CD14-positive monocyte (primary cell): Measurements from ENCODE around the gene LRRC7. TPM values are rescaled to one million over a fixed set of nuclear protein-coding genes. Genes with fewer than 3 reads are reported as not detected.

Experiments used
- DNase-seq, 3 donors: peaks; one replicate each; pipeline ENCODE4 v3.0.0-alpha.2; 2011 to 2022
- H2AFZ ChIP-seq: 2 replicates; pipeline ENCODE4 v1.6.0; 2012; ENCODE audit warnings: mild to moderate bottlenecking, low read depth, low read length, inconsistent platforms; ENCODE audit not compliant: insufficient read depth, poor library complexity, severe bottlenecking
- H3K27ac ChIP-seq, 2 donors: 1 replicate in 1 of 2; 2 replicates in 1 of 2; pipeline ENCODE4 v1.5.1; 2012 to 2013; ENCODE audit warnings: low read length in 2 of 2, control low read depth in 1 of 2, inconsistent platforms in 1 of 2, low read depth in 1 of 2, mild to moderate bottlenecking in 1 of 2
- H3K27me3 ChIP-seq, 2 donors: one replicate each; pipeline versions ENCODE4 v1.6.0 to v1.6.1; 2011 to 2013; ENCODE audit warnings: low read length in 2 of 2; ENCODE audit not compliant: control insufficient read depth in 2 of 2, insufficient read depth in 2 of 2
- H3K36me3 ChIP-seq, 2 donors: replicated peaks in 1 of 2; 1 replicate in 1 of 2; 2 replicates in 1 of 2; pipeline versions ENCODE4 v1.5.1 to v1.6.1; 2012 to 2013; ENCODE audit warnings: low read length in 2 of 2, control low read depth in 1 of 2, inconsistent platforms in 1 of 2, mild to moderate bottlenecking in 1 of 2; ENCODE audit not compliant: insufficient read depth in 2 of 2, control insufficient read depth in 1 of 2
- H3K4me1 ChIP-seq, 2 donors: 1 replicate in 1 of 2; 2 replicates in 1 of 2; pipeline versions ENCODE4 v1.5.1 to v1.6.1; 2012 to 2013; ENCODE audit warnings: low read length in 2 of 2, control low read depth in 1 of 2, inconsistent platforms in 1 of 2, mild to moderate bottlenecking in 1 of 2, moderate library complexity in 1 of 2; ENCODE audit not compliant: insufficient read depth in 2 of 2, control insufficient read depth in 1 of 2
- H3K4me2 ChIP-seq: replicated peaks from 2 replicates; pipeline ENCODE3; 2012; ENCODE audit warnings: low read length, moderate library complexity, mild to moderate bottlenecking; ENCODE audit not compliant: poor library complexity, severe bottlenecking; ENCODE audit errors: extremely low read depth
- H3K4me3 ChIP-seq, 3 experiments: fragments of 200-600 bp in 1 of 3; sonication (generic) in 1 of 3; replicated peaks in 1 of 3; 1 replicate in 2 of 3; 2 replicates in 1 of 3; pipeline ENCODE4 v1.5.1; 2011 to 2013; ENCODE audit warnings: low read length in 3 of 3, mild to moderate bottlenecking in 3 of 3, control low read depth in 2 of 3, low read depth in 2 of 3, inconsistent platforms in 1 of 3, moderate library complexity in 1 of 3
- H3K79me2 ChIP-seq: 2 replicates; pipeline ENCODE4 v1.6.0; 2012; ENCODE audit warnings: mild to moderate bottlenecking, control low read depth, inconsistent platforms, low read length, moderate library complexity; ENCODE audit not compliant: insufficient read depth
- H3K9ac ChIP-seq: 2 replicates; pipeline ENCODE4 v1.6.0; 2017; ENCODE audit warnings: low read length, mild to moderate bottlenecking; ENCODE audit not compliant: insufficient read depth, poor library complexity, severe bottlenecking
- H3K9me3 ChIP-seq, 2 donors: replicated peaks in 1 of 2; 1 replicate in 1 of 2; 2 replicates in 1 of 2; pipeline versions ENCODE4 v1.5.1 to v1.6.1; 2012 to 2013; ENCODE audit warnings: low read length in 2 of 2, control low read depth in 1 of 2; ENCODE audit not compliant: control insufficient read depth in 1 of 2, insufficient read depth in 1 of 2
- H4K20me1 ChIP-seq: 2 replicates; pipeline ENCODE4 v1.6.0; 2012; ENCODE audit warnings: mild to moderate bottlenecking, low read length, control low read depth, moderate library complexity; ENCODE audit not compliant: insufficient read depth
- H3K27ac Mint-ChIP-seq, 7 donors: one replicate each; pipeline ENCODE4 v1.8.0; 2020; ENCODE audit warnings: mild to moderate bottlenecking in 7 of 7, mixed read lengths in 7 of 7, moderate library complexity in 6 of 7, inconsistent platforms in 2 of 7
- H3K27me3 Mint-ChIP-seq, 3 donors: one replicate each; pipeline ENCODE4 v1.8.0; 2021 to 2022; ENCODE audit warnings: low read depth in 3 of 3, mild to moderate bottlenecking in 3 of 3, mixed read lengths in 3 of 3, moderate library complexity in 3 of 3, inconsistent platforms in 1 of 3
- H3K36me3 Mint-ChIP-seq, 2 donors: one replicate each; pipeline ENCODE4 v1.8.0; 2020; ENCODE audit warnings: mixed read lengths in 2 of 2, inconsistent platforms in 1 of 2, mild to moderate bottlenecking in 1 of 2
- H3K4me1 Mint-ChIP-seq: one replicate; pipeline ENCODE4 v1.8.0; 2020; ENCODE audit warnings: mild to moderate bottlenecking, mixed read lengths
- H3K4me3 Mint-ChIP-seq, 2 donors: one replicate each; pipeline ENCODE4 v1.8.0; 2020; ENCODE audit warnings: mild to moderate bottlenecking in 2 of 2, mixed read lengths in 2 of 2, moderate library complexity in 1 of 2
- H3K9me3 Mint-ChIP-seq, 7 donors: one replicate each; pipeline ENCODE4 v1.8.0; 2020 to 2022; ENCODE audit warnings: mixed read lengths in 7 of 7, mild to moderate bottlenecking in 6 of 7, moderate library complexity in 6 of 7, inconsistent platforms in 2 of 7
- WGBS: methylation state at CpG from one replicate; pipeline ENCODE4 v1.1.5; 2013; ENCODE audit warnings: missing lambda C conversion rate; ENCODE audit not compliant: insufficient coverage; 5-methylcytosine and 5-hydroxymethylcytosine counted together
- intact Hi-C, 2 donors: fragments of 100-400 bp; cut with micrococcal nuclease; formaldehyde crosslinking; loops; one replicate each; pipeline versions ENCODE4 v1.15.0 to v1.15.1; 2023
- polyA plus RNA-seq, 3 donors: library from polyadenylated mRNA; depleted of rRNA in 1 of 3; unstranded in 2 of 3; stranded (reverse) in 1 of 3; fragments of 300-500 nt in 2 of 3; fragments of >200 nt in 1 of 3; fragmentation: Illumina TruSeq in 2 of 3; gene quantifications; 1 replicate in 2 of 3; 2 replicates in 1 of 3; pipeline ENCODE4 v1.2.3, GENCODE V29; 2012 to 2021
- TF ChIP-seq, protein P1 (sequence below): fragments of 200-600 bp; IDR thresholded peaks from one replicate; pipeline ENCODE4 v1.8.0; 2022; ENCODE audit warnings: antibody characterized with exemption, mild to moderate bottlenecking

Gene LRRC7
- polyA plus RNA-seq, 3 donors, result not detected

DNA sequence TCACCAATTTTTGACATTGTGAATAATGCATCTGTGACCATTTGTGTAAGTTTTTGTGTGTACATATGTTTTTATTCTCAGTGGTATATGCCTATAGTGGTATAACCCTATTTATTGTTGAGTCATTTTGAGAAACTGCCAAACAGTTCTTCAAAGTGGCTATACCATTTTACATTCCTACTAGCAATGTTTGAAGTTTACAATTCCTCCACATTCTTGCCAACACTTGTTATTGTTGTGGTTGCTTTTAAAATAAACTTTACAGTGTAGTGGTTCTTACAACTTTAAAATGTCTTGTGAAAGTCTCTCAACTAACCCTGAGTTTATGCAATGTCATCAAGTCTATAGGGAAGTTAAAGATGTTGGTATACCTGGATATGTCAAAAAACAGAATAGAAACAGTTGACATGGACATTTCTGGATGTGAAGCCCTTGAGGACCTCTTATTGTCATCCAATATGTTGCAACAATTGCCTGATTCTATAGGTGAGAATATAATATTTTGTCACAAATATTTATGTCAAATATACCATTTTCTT is 418.2 kb downstream of the LRRC7 start:
- Histone ChIP-seq H4K20me1 (no peaks in the 10 kb centered on the region), H2AFZ (no peak overlapping the region), H3K4me2 (no peak overlapping the region), H3K36me3 (no peaks in the 10 kb centered on the region), H3K4me3 (no peak overlapping the region), H3K79me2 (no peaks in the 10 kb centered on the region), H3K27me3 (no peaks in the 10 kb centered on the region), H3K9me3 (no peaks in the 10 kb centered on the region), H3K27ac (no peak overlapping the region), H3K4me1 (peaks cover 11% of the 10 kb centered on the region in 2 donors), H3K9ac (no peak overlapping the region)
- TF ChIP-seq, protein P1, sequence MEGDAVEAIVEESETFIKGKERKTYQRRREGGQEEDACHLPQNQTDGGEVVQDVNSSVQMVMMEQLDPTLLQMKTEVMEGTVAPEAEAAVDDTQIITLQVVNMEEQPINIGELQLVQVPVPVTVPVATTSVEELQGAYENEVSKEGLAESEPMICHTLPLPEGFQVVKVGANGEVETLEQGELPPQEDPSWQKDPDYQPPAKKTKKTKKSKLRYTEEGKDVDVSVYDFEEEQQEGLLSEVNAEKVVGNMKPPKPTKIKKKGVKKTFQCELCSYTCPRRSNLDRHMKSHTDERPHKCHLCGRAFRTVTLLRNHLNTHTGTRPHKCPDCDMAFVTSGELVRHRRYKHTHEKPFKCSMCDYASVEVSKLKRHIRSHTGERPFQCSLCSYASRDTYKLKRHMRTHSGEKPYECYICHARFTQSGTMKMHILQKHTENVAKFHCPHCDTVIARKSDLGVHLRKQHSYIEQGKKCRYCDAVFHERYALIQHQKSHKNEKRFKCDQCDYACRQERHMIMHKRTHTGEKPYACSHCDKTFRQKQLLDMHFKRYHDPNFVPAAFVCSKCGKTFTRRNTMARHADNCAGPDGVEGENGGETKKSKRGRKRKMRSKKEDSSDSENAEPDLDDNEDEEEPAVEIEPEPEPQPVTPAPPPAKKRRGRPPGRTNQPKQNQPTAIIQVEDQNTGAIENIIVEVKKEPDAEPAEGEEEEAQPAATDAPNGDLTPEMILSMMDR, result no peak
- intact Hi-C loops, result no loop called here
- Mint-ChIP-seq H3K36me3 (no peaks in the 10 kb centered on the region), H3K27ac (no peak overlapping the region), H3K27me3 (no peaks in the 10 kb centered on the region), H3K9me3 (peaks cover 0 to 5% (median 2%) of the 10 kb centered on the region in 7 donors), H3K4me3 (no peak overlapping the region), H3K4me1 (peaks cover 2% of the 10 kb centered on the region)
- no peak for DNase-seq

DNA sequence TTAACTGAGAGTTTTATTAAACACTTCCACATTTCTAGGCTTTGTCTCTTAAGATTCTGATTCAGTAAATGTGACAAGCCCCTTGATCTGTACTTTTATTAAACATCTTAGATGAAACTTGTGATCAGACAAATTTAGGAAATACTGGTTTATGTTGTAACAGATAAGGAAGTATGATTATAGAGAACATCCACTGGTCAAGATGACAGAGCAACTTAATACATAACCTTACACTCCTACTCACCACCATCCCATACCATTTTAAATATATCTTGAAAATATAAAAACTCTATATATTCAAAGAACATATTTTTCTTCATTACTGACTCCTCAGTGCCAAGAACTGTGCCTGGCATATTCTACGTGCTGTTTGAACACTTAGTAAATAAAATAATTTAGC is 420.2 kb downstream of the LRRC7 start:
- no peaks in the 10 kb centered on the region for H3K79me2 ChIP-seq
- no CpG with 5 or more reads among the region's 1 CpG for WGBS
- no peak overlapping the region for H2AFZ ChIP-seq
- no peaks in the 10 kb centered on the region for H3K27me3 ChIP-seq
- Mint-ChIP-seq H3K27ac (no peak overlapping the region), H3K4me1 (peaks cover 2% of the 10 kb centered on the region), H3K9me3 (peaks cover 0 to 5% (median 2%) of the 10 kb centered on the region in 7 donors), H3K4me3 (no peak overlapping the region), H3K27me3 (no peaks in the 10 kb centered on the region), H3K36me3 (no peaks in the 10 kb centered on the region)
- H3K9me3 ChIP-seq, result no peaks in the 10 kb centered on the region
- TF ChIP-seq, protein P1, result no peak
- no peak overlapping the region for H3K27ac ChIP-seq
- no peaks in the 10 kb centered on the region for H4K20me1 ChIP-seq
- no peak for DNase-seq
- no peaks in the 10 kb centered on the region for H3K36me3 ChIP-seq
- H3K4me1 ChIP-seq, result peaks cover 11% of the 10 kb centered on the region in 2 donors
- no peak overlapping the region for H3K9ac ChIP-seq
- intact Hi-C loops, result no loop called here
- no peak overlapping the region for H3K4me3 ChIP-seq
- H3K4me2 ChIP-seq, result no peak overlapping the region
